Ishikawa (cell line): Measurements from ENCODE around the gene CFAP45.

Experiments
- CREB1 ChIP-seq: IDR thresholded peaks from 2 replicates; pipeline ENCODE4 v1.6.1; 2012; ENCODE audit warnings: low read depth
- EGR1 ChIP-seq: IDR thresholded peaks from 2 replicates; pipeline ENCODE4 v1.6.1; 2012
- EP300 ChIP-seq: IDR thresholded peaks from 2 replicates; pipeline ENCODE4 v1.6.1; 2012; ENCODE audit warnings: borderline replicate concordance
- RAD21 ChIP-seq: IDR thresholded peaks from 2 replicates; pipeline ENCODE4 v1.6.1; 2012; ENCODE audit warnings: low read depth
- YY1 ChIP-seq: IDR thresholded peaks from 2 replicates; pipeline ENCODE4 v1.6.1; 2012; ENCODE audit warnings: low read depth
- TF ChIP-seq, protein P1 (sequence below): IDR thresholded peaks from 2 replicates; pipeline ENCODE4 v1.6.1; 2012; ENCODE audit warnings: low read depth, mild to moderate bottlenecking

GRCh38 chr1:159898527-159898926 lies 1.4 kb downstream of the CFAP45 start:
- TF ChIP-seq CREB1 (no peak), EP300 (no peak), EGR1 (no peak), RAD21 (no peak), YY1 (no peak)
- TF ChIP-seq, protein P1, sequence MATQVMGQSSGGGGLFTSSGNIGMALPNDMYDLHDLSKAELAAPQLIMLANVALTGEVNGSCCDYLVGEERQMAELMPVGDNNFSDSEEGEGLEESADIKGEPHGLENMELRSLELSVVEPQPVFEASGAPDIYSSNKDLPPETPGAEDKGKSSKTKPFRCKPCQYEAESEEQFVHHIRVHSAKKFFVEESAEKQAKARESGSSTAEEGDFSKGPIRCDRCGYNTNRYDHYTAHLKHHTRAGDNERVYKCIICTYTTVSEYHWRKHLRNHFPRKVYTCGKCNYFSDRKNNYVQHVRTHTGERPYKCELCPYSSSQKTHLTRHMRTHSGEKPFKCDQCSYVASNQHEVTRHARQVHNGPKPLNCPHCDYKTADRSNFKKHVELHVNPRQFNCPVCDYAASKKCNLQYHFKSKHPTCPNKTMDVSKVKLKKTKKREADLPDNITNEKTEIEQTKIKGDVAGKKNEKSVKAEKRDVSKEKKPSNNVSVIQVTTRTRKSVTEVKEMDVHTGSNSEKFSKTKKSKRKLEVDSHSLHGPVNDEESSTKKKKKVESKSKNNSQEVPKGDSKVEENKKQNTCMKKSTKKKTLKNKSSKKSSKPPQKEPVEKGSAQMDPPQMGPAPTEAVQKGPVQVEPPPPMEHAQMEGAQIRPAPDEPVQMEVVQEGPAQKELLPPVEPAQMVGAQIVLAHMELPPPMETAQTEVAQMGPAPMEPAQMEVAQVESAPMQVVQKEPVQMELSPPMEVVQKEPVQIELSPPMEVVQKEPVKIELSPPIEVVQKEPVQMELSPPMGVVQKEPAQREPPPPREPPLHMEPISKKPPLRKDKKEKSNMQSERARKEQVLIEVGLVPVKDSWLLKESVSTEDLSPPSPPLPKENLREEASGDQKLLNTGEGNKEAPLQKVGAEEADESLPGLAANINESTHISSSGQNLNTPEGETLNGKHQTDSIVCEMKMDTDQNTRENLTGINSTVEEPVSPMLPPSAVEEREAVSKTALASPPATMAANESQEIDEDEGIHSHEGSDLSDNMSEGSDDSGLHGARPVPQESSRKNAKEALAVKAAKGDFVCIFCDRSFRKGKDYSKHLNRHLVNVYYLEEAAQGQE, result no peak
